IgD-negative memory B cell (primary cell): ENCODE results near the gene HCN4. TPM values are rescaled to one million over a fixed set of nuclear protein-coding genes. Genes with fewer than 3 reads are reported as not detected.

Source experiments
- H3K27ac Mint-ChIP-seq, 3 donors: one replicate each; pipeline ENCODE4 v1.8.0; 2020 to 2022; ENCODE audit warnings: mild to moderate bottlenecking in 3 of 3, mixed read lengths in 3 of 3, moderate library complexity in 1 of 3
- H3K27me3 Mint-ChIP-seq: one replicate; pipeline ENCODE4 v1.8.0; 2021; ENCODE audit warnings: mixed read lengths
- H3K36me3 Mint-ChIP-seq: one replicate; pipeline ENCODE4 v1.8.0; 2020; ENCODE audit warnings: mild to moderate bottlenecking, mixed read lengths
- H3K4me1 Mint-ChIP-seq, 3 donors: one replicate each; pipeline ENCODE4 v1.8.0; 2020 to 2022; ENCODE audit warnings: mixed read lengths in 3 of 3, mild to moderate bottlenecking in 1 of 3
- H3K4me3 Mint-ChIP-seq, 4 donors: one replicate each; pipeline ENCODE4 v1.8.0; 2020 to 2022; ENCODE audit warnings: mild to moderate bottlenecking in 4 of 4, mixed read lengths in 4 of 4, moderate library complexity in 3 of 4
- H3K9me3 Mint-ChIP-seq, 3 donors: one replicate each; pipeline ENCODE4 v1.8.0; 2020 to 2021; ENCODE audit warnings: mixed read lengths in 3 of 3, mild to moderate bottlenecking in 1 of 3
- polyA plus RNA-seq: library from polyadenylated mRNA; unstranded; fragments of 300-500 nt; fragmentation: Illumina TruSeq; gene quantifications from one replicate; pipeline ENCODE4 v1.2.3, GENCODE V29; 2021

The HCN4 gene
- polyA plus RNA-seq, 1 donor from 2014 or later, result not detected

DNA sequence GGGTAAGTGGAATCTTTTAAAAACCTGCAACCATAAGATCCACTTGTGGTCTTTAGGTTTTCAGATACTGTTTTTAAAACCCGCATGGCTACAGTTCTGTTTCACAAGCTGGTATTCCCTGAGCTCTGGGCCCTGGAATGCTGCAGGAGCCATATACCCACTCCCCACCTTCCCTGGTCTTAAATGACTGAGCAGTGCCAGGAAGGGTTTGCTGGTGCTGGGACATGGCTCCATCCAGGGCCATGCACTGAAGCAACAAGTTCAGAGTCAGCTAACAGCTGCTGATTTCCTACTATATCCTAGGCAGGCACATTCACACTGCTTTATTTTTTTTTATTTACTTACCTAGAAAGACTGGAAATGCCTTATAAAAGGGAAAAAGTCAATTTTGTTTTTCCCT is 77.3 kb downstream of the HCN4 start:
- Mint-ChIP-seq H3K4me3 (no peak overlapping the region), H3K27ac (no peak overlapping the region)

DNA sequence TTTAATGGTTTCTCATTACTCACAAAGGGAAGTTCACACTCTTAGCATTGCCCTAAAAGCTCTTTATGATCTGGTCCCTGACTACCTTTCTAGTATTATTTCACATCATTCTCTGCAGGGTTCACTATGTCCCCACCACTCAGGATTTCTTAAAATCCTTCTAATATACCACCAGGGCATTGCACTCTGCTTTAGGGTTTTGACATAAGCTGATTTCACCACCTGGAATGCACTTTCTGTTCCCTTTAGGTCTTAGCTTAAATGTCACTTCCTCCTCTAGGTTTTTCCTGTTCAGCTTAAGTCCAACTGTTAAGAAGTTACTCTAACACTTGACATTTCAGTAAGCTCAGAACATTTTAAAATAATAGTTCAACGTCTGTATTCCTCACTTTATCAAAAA is 81.7 kb downstream of the HCN4 start:
- Mint-ChIP-seq H3K4me1 (peaks cover 8 to 21% (median 20%) of the 10 kb centered on the region in 3 donors), H3K36me3 (peaks cover 2% of the 10 kb centered on the region)

More for the DNA sequence above, 77.3 kb downstream of the HCN4 start:
- Mint-ChIP-seq H3K36me3 (peaks cover 5% of the 10 kb centered on the region), H3K4me1 (peaks cover 8 to 9% (median 9%) of the 10 kb centered on the region in 3 donors), H3K9me3 (no peaks in the 10 kb centered on the region), H3K27me3 (no peaks in the 10 kb centered on the region)

DNA sequence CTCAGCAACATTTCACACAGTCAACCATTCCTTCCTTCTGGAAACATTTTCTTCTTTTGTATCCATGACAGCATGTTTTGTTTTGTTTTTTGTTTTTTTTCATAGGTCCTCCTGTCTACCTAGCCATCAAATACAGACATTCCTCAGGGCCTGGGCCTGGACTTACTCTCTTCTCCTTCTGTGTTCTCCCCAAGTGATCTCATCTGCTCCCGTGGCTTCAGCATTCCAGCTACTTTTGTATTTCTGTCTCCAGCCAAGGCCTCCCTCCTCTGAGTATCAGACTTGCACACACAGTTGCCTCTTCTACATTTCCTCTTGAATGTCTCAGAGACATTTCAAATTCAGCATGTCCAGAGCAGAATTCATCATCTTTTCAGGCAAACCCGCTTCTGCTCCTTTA is 82.4 kb downstream of the HCN4 start:
- no peaks in the 10 kb centered on the region for H3K27me3 Mint-ChIP-seq
- H3K27ac Mint-ChIP-seq, result peak overlapping the region in 2 of 3 donors; percentile 69 to 71
- H3K4me3 Mint-ChIP-seq, result no peak overlapping the region
- H3K4me1 Mint-ChIP-seq, result peaks cover 8 to 21% (median 20%) of the 10 kb centered on the region in 3 donors
- peaks cover 2% of the 10 kb centered on the region for H3K36me3 Mint-ChIP-seq
- H3K9me3 Mint-ChIP-seq, result no peaks in the 10 kb centered on the region

More for the DNA sequence above, 81.7 kb downstream of the HCN4 start:
- Mint-ChIP-seq H3K4me3 (peak overlapping the region in 1 of 4 donors; percentile 15), H3K27me3 (no peaks in the 10 kb centered on the region), H3K27ac (peak overlapping the region in 1 of 3 donors; percentile 69), H3K9me3 (no peaks in the 10 kb centered on the region)

DNA sequence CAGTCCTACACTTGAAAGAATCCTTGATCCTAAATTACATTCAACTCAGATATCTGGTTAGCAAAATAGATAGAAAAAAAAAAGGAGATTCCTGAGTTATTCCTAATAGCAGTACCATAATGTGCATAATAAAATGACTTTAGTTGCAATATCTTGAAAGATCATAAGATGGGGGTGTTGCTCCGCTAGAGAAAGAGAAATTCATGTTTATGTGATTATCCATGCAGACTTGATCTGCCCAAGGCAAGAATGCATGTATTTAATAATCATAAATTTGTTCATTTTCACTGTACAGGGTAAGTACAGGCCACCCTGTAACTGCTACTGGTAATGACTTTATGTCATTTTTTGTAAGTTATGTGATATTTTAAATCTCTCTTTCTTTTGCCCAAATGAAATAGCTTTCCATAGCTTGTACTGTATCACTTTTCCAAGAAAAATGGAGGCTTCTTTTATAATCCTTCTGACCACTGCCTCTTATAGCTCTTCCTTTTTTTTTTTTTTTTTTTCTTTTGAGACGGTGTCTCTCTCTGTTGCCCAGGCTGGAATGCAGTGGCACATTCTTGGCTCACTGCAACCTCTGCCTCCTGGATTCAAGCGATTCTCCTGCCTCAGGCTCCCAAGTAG is 84.6 kb downstream of the HCN4 start:
- Mint-ChIP-seq H3K9me3 (no peaks in the 10 kb centered on the region), H3K36me3 (peaks cover 1% of the 10 kb centered on the region), H3K4me1 (peaks cover 8 to 21% (median 20%) of the 10 kb centered on the region in 3 donors), H3K4me3 (no peak overlapping the region), H3K27me3 (no peaks in the 10 kb centered on the region), H3K27ac (no peak overlapping the region)

DNA sequence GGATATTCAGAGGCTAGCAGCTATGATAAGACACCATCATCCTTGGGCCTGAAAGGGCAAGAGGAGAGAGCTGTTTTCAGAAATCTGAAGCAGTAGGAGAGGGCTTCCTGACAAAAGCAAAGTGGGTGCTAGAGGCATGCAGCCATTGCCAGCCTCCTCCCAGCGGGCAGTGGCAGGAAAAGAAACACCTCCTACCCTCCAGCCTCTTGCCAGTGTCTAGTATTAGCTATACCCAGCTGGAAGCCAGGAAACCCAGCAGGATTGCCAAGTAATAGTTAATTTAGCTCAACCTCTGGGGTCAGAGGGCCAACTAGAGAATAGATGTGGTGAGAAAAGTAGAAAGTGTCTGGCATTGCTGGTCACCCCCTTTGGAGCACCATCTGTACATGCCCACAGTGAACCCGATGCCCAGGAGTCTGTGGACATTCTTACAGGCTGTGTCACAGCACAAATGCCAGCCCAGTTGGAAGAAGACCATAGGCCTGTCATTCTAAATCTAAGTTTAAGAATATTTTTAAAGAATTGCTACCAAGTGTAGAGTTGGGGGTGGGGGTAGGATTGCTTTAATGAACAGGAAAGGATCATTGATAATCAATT is 85.3 kb downstream of the HCN4 start:
- no peaks in the 10 kb centered on the region for H3K9me3 Mint-ChIP-seq
- H3K4me3 Mint-ChIP-seq, result no peak overlapping the region
- no peaks in the 10 kb centered on the region for H3K36me3 Mint-ChIP-seq
- no peak overlapping the region for H3K27ac Mint-ChIP-seq
- H3K27me3 Mint-ChIP-seq, result no peaks in the 10 kb centered on the region
- H3K4me1 Mint-ChIP-seq, result peaks cover 8 to 21% (median 20%) of the 10 kb centered on the region in 3 donors

DNA sequence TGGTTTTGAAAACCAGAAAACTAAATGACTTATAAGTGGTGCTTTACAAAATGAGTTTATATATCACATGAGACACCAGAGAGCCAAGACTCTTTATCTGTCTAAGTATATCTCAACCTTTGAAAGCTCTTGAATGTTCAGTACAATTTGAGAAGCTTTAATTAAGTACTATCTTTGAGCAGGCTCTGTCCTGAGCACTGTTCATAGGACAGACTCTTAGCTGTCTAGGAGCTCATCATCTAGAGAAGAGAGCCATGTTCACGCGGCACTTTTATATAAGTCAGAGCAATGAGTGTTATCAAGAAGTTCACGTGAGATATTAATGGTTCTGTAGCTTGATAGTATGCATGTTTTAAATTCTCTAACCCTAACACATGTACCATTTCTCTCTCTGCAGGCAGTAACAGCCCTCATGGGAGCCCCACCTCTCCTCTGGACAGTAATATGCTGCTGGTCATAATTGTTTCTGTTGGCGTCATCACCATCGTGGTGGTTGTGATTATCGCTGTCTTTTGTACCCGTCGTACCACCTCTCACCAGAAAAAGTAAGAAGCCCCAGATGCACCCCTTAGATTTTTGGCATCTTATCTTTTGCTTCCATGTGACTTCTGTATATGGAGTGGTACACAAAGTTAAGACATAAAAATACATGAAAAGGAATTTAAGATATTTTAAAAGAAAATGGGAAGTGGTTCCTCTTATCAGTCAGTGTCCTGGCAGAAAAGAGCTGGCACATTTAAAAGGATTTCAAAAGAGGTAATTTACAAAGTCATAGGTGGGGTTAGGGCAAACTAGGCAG is 86.0 kb downstream of the HCN4 start:
- peaks cover 8 to 21% (median 20%) of the 10 kb centered on the region in 3 donors for H3K4me1 Mint-ChIP-seq
- no peak overlapping the region for H3K4me3 Mint-ChIP-seq
- H3K27ac Mint-ChIP-seq, result no peak overlapping the region
- H3K36me3 Mint-ChIP-seq, result no peaks in the 10 kb centered on the region
- no peaks in the 10 kb centered on the region for H3K9me3 Mint-ChIP-seq
- H3K27me3 Mint-ChIP-seq, result no peaks in the 10 kb centered on the region

DNA sequence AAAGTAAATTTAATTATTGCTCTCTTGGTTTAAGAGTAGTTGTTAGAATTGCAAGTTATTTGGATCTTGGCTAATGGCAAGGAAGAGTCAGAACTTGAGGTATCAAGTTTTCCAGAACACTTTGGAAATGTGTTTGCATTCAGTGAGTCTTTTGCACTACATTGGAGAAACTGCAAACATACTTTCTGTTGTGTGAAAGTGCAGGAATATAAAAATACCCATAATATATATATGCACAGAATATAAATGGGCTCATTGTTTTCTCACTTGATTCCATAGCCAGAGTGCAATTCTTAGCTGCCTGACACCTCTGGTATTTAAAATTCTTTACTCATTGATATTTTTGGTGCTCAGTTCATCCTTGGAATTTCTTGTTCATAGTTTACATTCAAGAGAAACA is 92.9 kb downstream of the HCN4 start:
- Mint-ChIP-seq H3K36me3 (no peaks in the 10 kb centered on the region), H3K4me3 (no peak overlapping the region), H3K27me3 (no peaks in the 10 kb centered on the region), H3K27ac (no peak overlapping the region), H3K4me1 (peaks cover 0 to 2% (median 0%) of the 10 kb centered on the region in 3 donors), H3K9me3 (no peaks in the 10 kb centered on the region)

DNA sequence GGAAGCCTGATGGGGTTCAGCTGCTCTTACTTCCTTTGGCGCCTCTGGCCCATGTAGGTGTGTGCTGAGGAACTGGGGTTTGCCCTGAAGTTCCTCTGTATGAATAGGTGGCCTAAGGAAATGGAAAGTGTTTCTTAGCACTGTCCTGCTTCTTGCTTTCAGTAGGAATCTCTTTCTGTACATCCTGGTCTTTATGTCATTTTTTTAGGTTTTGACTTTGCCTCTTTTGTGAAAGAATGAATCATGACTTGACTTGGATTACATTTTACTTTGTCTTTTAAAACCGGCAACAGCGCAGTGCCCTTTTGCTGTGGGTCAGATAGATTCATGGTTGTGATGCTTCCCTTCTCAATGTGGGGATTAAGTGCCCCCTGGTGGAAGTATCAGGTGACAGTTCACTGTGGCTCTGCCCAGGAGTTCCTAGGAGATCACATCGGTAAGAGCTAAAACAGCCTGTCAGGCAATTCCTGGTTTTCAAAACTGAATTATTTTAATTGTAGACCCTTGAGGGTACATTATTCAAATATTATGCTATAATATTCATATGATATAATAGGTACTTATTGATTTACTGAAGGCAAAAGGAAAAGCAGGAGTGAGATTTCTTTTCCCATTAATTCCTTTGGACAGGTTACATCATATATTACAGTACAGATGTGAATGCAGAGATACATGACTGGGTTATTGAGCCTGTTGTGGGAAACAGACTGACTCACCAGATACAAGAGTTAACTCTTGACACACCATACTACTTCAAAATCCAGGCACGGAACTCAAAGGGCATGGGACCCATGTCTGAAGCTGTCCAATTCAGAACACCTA is 95.4 kb downstream of the HCN4 start:
- H3K4me1 Mint-ChIP-seq, result peaks cover 0 to 2% (median 0%) of the 10 kb centered on the region in 3 donors
- peak overlapping the region in 1 of 3 donors; percentile 11 for H3K27ac Mint-ChIP-seq
- no peak overlapping the region for H3K4me3 Mint-ChIP-seq
- H3K27me3 Mint-ChIP-seq, result no peaks in the 10 kb centered on the region
- H3K36me3 Mint-ChIP-seq, result no peaks in the 10 kb centered on the region
- H3K9me3 Mint-ChIP-seq, result no peaks in the 10 kb centered on the region

DNA sequence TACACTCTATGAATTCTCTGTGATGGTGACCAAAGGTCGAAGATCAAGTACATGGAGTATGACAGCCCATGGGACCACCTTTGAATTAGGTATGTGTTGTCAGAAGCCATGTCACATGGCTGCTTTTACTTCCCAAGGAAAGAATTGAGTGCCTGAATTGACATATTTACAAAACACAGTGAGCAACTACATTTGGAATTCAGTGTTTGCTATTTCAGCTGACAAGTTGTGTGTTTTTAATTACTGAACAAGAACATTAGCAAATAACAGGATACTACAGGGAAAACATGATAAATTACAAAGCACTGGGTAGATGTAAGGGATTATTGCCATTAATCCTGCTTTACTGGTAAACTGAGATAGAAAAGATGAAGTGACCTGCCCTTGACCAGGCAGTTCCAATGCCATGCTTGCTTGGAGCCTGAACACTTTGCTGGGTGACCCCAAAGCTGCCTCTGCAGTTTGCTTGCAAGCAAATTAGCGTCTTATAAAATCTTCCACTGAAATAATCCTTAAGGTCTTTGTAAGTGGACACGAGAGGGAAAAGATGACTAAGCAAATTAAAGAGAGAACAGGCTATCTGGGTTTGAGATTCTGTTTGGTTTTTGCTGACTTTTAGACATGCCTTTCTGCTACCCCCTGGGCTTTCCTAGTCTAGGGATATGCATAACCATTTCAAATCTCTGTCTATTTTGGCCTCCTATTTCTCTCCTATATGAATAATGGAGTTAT is 98.2 kb downstream of the HCN4 start:
- H3K4me1 Mint-ChIP-seq, result peaks cover 0 to 2% (median 0%) of the 10 kb centered on the region in 3 donors
- no peaks in the 10 kb centered on the region for H3K36me3 Mint-ChIP-seq
- no peak overlapping the region for H3K4me3 Mint-ChIP-seq
- H3K27ac Mint-ChIP-seq, result no peak overlapping the region
- no peaks in the 10 kb centered on the region for H3K9me3 Mint-ChIP-seq
- H3K27me3 Mint-ChIP-seq, result no peaks in the 10 kb centered on the region

Other genes starting within 250 kb of the HCN4 start
- gene REC114, start 74.2 kb upstream of the HCN4 start, polyA plus RNA-seq, result not detected